ENCODE results near the gene HS2ST1.

GRCh38 chr1:86888327-86888726 lies 26.1 kb upstream of the HS2ST1 start:
- TF ChIP-seq POLR2AphosphoS5 (IDR thresholded peaks at IDR 0.05; ENCODE audit: low read depth) (no peak), CREB1 (CRISPR knock-in tag; IDR thresholded peaks at IDR 0.05; ENCODE audit: low read depth) (no peak), EZH2phosphoT487 (IDR thresholded peaks at IDR 0.05; ENCODE audit: unreplicated experiment) (no peak), REST (IDR thresholded peaks at IDR 0.05; ENCODE audit: unreplicated experiment) (no peak), EZH2 (IDR thresholded peaks at IDR 0.05; ENCODE audit: low read depth, unreplicated experiment) (no peak), ZNF114 (CRISPR knock-in tag; IDR thresholded peaks at IDR 0.05) (no peak), NANOG (IDR thresholded peaks at IDR 0.05; ENCODE audit: borderline replicate concordance) (no peak), STAT1 (IDR thresholded peaks at IDR 0.05; ENCODE audit: unreplicated experiment) (no peak), ETS1 (IDR thresholded peaks at IDR 0.05) (no peak), JUNB (IDR thresholded peaks at IDR 0.05; ENCODE audit: unreplicated experiment) (no peak), ZNF331 (CRISPR knock-in tag; IDR thresholded peaks at IDR 0.05; ENCODE audit: low read depth) (no peak), ZNF462 (CRISPR knock-in tag; IDR thresholded peaks at IDR 0.05) (no peak)
- TF ChIP-seq, protein P1, sequence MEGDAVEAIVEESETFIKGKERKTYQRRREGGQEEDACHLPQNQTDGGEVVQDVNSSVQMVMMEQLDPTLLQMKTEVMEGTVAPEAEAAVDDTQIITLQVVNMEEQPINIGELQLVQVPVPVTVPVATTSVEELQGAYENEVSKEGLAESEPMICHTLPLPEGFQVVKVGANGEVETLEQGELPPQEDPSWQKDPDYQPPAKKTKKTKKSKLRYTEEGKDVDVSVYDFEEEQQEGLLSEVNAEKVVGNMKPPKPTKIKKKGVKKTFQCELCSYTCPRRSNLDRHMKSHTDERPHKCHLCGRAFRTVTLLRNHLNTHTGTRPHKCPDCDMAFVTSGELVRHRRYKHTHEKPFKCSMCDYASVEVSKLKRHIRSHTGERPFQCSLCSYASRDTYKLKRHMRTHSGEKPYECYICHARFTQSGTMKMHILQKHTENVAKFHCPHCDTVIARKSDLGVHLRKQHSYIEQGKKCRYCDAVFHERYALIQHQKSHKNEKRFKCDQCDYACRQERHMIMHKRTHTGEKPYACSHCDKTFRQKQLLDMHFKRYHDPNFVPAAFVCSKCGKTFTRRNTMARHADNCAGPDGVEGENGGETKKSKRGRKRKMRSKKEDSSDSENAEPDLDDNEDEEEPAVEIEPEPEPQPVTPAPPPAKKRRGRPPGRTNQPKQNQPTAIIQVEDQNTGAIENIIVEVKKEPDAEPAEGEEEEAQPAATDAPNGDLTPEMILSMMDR (conservative IDR thresholded peaks at IDR 0.05; ENCODE audit: low read depth in 2 of 2), result no peak
